Stimulated activated CD8-positive, alpha-beta memory T cell treated with anti-CD3 and anti-CD28 coated beads, Interleukin-2, amount 100 ng/mL, for 1 hour (primary cell): ENCODE measurements around the gene OR52N4.
"Not testable (repeated sequence)": the region's sequence is repeated elsewhere in the genome, so short reads cannot be mapped to it uniquely, and the experiment has no call there.

Experiments
- DNase-seq, 2 donors: peaks; one replicate each; pipeline ENCODE4 v3.0.0-alpha.2; 2020; ENCODE audit warnings: low read depth in 2 of 2

Gene OR52N4

DNA sequence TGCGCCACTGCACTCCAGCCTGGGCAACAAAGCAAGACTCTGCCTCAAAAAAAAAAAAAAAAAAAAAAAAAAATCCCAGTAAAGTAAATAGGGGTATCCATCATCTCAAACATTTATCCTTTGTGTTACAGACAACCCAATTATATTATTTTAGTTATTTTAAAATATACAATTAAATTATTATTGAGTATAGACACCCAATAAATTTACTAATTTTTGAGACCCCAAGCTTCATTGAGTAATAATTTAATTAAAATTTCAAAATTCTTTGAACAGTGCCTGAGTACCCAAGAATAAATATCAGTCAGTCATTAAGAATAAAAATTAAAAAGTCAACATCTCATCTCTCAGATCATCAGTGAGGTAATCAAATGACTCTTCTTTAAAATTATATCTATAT is at the start of gene OR52N4:
OR52N4 (plus strand) TSS at position 301 of the 400 bp plus-strand sequence. CDS start 498 bp downstream, outside the sequence.
- no peak for DNase-seq

DNA sequence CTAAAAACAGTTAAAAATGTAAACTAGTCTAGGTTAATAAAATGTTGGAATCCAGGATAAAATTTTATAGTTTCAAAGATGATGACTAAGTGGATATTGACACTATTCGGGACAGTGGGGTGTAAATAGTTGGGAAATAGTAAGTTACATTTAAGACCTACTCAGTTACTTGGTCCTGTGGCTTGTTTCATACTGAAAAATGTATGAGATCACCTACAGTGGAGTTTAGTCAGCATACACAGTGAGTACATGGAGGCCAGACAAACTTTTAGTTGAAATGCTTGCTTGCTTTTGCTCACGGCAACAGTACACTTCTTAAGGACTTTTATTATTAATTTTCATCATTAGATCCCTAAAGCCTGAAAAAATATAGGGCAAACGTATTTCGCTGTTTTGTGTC is 48.4 kb upstream of the OR52N4 start:
- DNase-seq: no peak

DNA sequence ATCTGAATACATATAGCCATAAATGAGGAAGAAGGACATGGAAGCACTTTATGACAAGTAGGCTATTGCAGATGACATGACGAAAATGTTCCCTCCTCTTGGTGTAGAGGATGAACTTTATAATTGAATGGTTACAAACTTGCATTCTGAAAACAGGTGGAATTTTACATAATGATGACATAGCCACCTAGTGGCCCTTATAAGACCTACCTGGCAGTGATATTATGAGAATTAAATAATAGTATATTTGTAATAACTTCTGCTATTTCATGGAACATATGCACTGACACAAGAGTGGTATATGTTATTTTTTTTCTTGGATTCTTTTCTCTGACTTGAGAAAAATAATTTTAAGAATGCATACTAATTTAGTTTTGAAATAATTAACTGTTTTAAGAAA is 41.5 kb upstream of the OR52N4 start:
- DNase-seq: no peak

GRCh38 chr11:5713695-5714094 is 40.3 kb upstream of the OR52N4 start:
- DNase-seq: no peak

- not testable (repeated sequence) for DNase-seq
Measured at GRCh38 chr11:5716518-5716917, 37.5 kb upstream of the OR52N4 start.

- DNase-seq: no peak
Measured at GRCh38 chr11:5719703-5720495, 34.1 kb upstream of the OR52N4 start.

GRCh38 chr11:5722622-5723021 is 31.4 kb upstream of the OR52N4 start:
- DNase-seq: no peak

- DNase-seq: no peak
Measured at GRCh38 chr11:5726351-5726750, 27.7 kb upstream of the OR52N4 start.

DNA sequence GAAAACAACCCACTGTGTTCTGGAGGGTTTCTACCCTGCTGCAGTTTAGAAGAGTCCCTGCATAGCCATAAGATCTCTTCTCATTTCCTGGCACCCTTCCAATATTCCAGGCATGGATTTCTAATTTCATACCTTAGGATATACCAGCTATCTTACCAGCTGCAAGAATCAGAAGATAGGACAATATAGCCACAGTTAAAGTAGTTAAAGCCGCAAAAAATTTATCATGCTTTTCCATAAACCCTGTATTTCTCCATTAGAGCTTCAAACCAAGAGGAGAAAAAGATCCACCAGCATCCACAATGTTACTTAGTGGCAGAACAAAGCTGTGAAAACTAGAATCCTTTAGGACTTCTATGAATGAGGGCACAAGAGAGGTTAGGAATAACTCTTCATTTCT is 26.4 kb upstream of the OR52N4 start:
- DNase-seq: no peak

DNA sequence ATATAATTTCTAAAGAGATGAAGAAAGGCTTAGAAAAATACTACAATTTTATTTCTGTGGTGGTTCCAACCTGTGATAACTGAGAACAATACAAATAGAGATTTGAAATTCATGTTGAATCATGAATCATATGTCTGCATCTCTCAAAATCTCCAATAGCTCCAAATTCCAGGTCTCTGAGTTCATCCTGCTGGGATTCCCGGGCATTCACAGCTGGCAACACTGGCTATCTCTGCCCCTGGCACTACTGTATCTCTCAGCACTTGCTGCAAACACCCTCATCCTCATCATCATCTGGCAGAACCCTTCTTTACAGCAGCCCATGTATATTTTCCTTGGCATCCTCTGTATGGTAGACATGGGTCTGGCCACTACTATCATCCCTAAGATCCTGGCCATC is 17.6 kb upstream of the OR52N4 start, which contains the start of gene OR56B1:
OR56B1 (plus strand) TSS at position 53 of the 400 bp plus-strand sequence; CDS start at position 122, 69 bp downstream.
- DNase-seq: no peak

GRCh38 chr11:5737091-5737490 is 17.0 kb upstream of the OR52N4 start:
- no peak for DNase-seq

DNA sequence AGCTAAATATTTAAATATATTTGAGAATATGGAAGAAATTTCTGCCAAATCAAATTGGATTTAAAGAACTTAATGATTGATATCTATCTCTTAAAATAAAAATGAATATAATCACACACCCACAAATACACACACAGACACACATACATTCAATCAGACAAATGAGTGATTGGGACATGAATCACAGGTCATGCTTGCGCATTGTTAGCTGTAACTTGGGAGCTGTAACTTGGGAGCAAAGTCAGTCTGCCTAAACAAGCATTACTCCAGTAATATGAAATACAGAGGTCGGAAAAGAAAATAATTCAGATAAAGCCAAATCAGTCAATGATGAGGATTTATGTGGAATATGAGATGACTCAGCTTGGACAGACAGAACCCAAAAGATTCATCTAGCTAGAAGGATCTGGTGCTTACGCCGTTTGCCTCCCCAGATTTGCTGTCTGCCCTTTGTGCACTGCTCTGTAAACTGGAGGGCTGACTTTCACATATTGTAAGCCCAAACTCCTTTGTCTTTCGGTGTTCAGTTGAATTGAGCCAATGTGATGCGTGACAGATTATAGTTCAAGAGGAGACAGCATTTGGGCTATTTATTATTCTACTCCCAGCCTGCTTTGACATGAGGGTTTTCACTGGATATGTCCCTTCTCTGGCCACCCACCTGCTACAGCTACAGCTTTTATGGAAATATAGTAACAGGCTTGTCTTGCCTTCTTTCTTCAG is 16.2 kb upstream of the OR52N4 start:
- DNase-seq: no peak

DNA sequence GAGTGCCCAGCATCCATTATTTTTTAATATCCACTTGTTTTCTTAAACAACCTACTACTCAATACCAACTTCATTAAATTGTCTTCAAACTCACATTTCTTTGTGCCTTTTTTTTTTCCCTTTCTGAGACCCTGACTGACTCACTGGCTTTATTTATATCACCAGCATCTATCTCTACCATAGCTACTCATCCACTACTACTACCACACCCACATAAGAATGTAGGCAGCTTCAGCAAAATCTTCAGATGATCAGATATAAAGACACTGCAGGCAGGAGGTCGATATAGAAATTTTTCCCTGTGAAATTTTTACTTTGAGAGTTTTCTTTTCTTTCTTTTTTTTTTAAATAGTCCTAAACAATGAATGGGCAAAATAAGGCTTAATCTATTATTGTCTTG is 15.6 kb upstream of the OR52N4 start:
- DNase-seq: no peak

DNA sequence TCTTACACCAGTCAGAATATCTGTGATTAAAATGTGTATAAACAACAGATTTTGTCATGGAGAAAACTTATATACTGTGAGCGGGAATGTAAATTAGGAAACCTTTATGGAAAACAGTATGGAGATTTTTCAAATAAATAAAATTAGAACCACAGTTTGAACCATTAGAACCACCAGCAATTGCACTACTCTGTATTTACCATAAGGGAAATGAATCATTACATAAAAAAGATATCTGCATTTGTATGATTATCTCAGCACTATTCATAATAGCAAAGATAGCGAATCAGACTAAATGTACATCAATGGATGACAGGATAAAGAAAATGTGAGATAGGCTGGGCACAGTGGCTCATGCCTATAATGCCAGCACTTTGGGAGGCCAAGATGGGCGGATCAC is 7.4 kb upstream of the OR52N4 start:
- DNase-seq: no peak

DNA sequence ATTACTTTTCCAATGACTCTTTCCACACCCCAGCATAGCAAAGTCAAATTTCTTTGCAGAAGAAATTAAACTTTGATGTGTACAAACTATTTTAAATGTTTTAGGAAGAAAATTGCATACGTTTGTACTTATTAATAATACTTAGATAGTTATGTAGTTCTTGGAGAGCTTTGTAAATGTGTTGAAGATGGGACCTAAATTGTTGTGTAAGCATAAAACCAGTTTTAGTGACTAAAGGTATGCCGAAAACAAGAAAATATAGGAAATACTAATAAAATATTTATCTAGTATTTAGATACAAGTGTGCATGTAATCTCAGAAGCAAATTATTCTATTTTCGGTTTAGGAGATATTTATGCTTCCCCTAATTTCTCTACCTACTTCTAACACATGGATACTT is 4.2 kb upstream of the OR52N4 start:
- no peak for DNase-seq

DNA sequence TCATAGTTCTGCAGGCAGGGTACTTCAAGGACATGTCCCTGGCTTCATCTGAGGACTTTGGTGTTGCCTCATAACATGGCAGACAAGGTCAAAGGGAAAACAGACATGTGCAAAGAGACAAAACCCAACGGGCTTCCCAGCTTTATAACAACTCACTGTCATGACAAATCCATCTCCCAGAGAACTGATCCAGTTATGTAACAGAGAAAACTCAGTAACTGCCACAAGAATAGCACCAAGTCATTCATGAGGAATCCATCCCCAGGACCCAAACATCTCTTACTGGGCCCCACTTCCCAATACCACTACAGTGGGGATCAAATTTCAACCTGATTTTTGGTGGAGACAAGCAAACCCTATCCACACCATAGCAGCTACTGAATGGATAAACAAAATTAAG is 13.0 kb downstream of the OR52N4 start:
- DNase-seq: no peak

DNA sequence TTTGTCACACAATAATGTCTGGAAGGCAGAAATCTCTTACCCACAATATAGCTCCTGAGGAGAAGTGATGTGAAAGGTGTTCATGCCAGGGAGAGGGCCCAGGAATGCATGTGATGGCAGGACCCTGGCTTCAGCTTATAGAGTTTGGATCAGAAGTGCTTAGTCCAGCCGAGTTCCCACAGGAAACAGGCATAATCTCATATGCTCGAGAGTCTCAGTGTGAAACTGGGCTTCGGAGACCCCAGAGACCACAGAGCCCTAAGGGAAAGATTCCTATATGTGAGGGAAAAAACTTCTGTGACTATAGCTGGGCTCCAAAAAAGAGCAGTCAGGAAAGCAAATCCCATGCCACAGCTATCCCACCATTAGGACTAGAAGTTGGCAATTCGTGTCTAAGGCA is 29.2 kb downstream of the OR52N4 start, which contains the start of gene OR52N5:
OR52N5 (minus strand) TSS at position 101 of the 400 bp plus-strand sequence. CDS start 4,721 bp downstream, outside the sequence.
- DNase-seq: no peak

DNA sequence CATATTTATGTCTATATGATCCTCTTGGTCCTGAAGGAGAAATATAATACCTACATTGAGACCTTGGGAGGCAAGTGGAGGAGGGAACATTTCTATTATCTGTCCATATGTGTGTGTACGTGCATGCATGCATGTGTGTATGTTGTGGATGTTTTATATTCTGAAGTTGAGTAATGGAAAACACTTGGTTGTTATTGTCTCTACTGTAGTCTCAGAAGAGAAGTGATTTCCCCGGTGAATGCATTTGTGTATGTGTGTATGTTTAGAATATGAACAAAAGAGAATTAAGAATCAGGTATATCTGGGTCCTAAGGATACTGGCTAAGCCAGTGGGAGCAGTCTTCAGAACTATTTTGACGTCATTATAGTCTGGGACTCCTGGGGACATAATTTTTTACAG is 37.1 kb downstream of the OR52N4 start, which contains the start of gene OR52N1:
OR52N1 (minus strand) TSS at position 101 of the 400 bp plus-strand sequence. CDS start 2,449 bp downstream, outside the sequence.
- no peak for DNase-seq

- no peak for DNase-seq
Measured at GRCh38 chr11:5796541-5796940, 42.5 kb downstream of the OR52N4 start.

- DNase-seq: no peak
Measured at GRCh38 chr11:5803982-5804381, 49.9 kb downstream of the OR52N4 start.
